Uterus (tissue), 4 donors: Measurements from ENCODE around the gene SHISAL1. TPM values are rescaled to one million over a fixed set of nuclear protein-coding genes. Genes with fewer than 3 reads are reported as not detected.
"Not testable (repeated sequence)": the region's sequence is repeated elsewhere in the genome, so short reads cannot be mapped to it uniquely, and the experiment has no call there.

Experiments
- DNase-seq, 2 donors: peaks; one replicate each; pipeline ENCODE4 v3.0.0-alpha.2; 2019 to 2020
- H3K27ac ChIP-seq, 2 donors: fragments of 200-600 bp; sonication (generic); 1 replicate in 1 of 2; 2 replicates in 1 of 2; pipeline ENCODE4 v1.5.1; 2016 to 2018
- H3K27me3 ChIP-seq, 2 donors: fragments of 200-600 bp; sonication (generic); one replicate each; pipeline ENCODE4 v1.5.1; 2018 to 2019; ENCODE audit warnings: control low read depth in 1 of 2
- H3K36me3 ChIP-seq, 2 donors: fragments of 200-600 bp; sonication (generic); one replicate each; pipeline ENCODE4 v1.5.1; 2019; ENCODE audit warnings: control low read depth in 1 of 2
- H3K4me1 ChIP-seq, 2 donors: fragments of 200-600 bp; sonication (generic); one replicate each; pipeline ENCODE4 v1.5.1; 2018 to 2019; ENCODE audit warnings: control low read depth in 1 of 2
- H3K4me3 ChIP-seq, 2 donors: fragments of 200-600 bp; sonication (generic); 1 replicate in 1 of 2; 2 replicates in 1 of 2; pipeline ENCODE4 v1.5.1; 2018 to 2019; ENCODE audit warnings: mild to moderate bottlenecking in 1 of 2
- H3K9me3 ChIP-seq, 2 donors: fragments of 200-600 bp; sonication (generic); one replicate each; pipeline ENCODE4 v1.5.1; 2019; ENCODE audit warnings: control low read depth in 1 of 2
- POLR2A ChIP-seq, 2 donors: fragments of 450-650 bp; IDR thresholded peaks; one replicate each; pipeline ENCODE4 v1.6.1; 2016; ENCODE audit warnings: antibody characterized with exemption in 2 of 2, mild to moderate bottlenecking in 1 of 2, moderate library complexity in 1 of 2
- intact Hi-C: fragments of 100-400 bp; cut with DNase I; formaldehyde crosslinking; loops from one replicate; pipeline ENCODE4 v1.15.1; 2023; ENCODE audit warnings: low total_unique reads
- total RNA-seq, 4 donors: library from RNA; depleted of rRNA in 3 of 4; stranded (reverse); fragments of >200 nt in 3 of 4; gene quantifications; one replicate each; pipeline versions ENCODE4 v1.1.0 to v1.2.4, GENCODE V29; 2014 to 2023
- TF ChIP-seq, protein P1 (sequence below), 4 experiments: fragments of 200-600 bp in 2 of 4; fragments of 450-650 bp in 2 of 4; sonication (generic) in 2 of 4; IDR thresholded peaks; one replicate each; pipeline ENCODE4 v1.5.1; 2016 to 2019; ENCODE audit warnings: antibody characterized with exemption in 4 of 4, mild to moderate bottlenecking in 2 of 4, moderate library complexity in 1 of 4
- donor health status: DM: yes; HTN: yes; CAD: no.

SHISAL1 gene
- total RNA-seq, 4 donors from 2014 or later: 4.7 to 44.2 (median 22.9) TPM

DNA sequence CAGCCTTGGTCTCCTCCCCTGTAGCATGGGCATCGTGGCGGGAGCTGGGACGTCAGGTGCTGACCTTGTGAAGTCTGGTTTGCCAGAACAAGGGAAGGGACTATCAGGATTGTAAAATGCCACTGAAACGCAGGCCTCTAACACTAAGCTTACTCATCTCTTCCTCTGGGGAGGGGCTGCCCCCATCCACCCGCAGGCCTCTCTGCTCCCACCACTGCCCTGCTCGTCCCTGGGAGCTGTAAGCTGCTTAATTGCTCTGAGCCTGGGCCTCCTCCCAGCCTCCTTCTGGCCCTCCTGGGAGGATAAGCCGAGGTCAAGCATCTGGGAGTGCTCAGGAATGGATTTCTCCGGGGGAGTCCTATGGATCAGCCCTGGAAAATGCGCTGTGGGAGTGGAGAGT is 8.4 kb downstream of the SHISAL1 start:
- peak overlapping the region; percentile 93 to 99 for H3K27ac ChIP-seq
- H3K36me3 ChIP-seq: no peaks in the 10 kb centered on the region
- no peaks in the 10 kb centered on the region for H3K27me3 ChIP-seq
- DNase-seq: peak; percentile 75 to 79
- no peaks in the 10 kb centered on the region for H3K9me3 ChIP-seq
- peaks cover 15 to 27% of the 10 kb centered on the region in 2 donors for H3K4me1 ChIP-seq
- intact Hi-C loops: no loop called here
- H3K4me3 ChIP-seq: no peak overlapping the region
- TF ChIP-seq, protein P1, sequence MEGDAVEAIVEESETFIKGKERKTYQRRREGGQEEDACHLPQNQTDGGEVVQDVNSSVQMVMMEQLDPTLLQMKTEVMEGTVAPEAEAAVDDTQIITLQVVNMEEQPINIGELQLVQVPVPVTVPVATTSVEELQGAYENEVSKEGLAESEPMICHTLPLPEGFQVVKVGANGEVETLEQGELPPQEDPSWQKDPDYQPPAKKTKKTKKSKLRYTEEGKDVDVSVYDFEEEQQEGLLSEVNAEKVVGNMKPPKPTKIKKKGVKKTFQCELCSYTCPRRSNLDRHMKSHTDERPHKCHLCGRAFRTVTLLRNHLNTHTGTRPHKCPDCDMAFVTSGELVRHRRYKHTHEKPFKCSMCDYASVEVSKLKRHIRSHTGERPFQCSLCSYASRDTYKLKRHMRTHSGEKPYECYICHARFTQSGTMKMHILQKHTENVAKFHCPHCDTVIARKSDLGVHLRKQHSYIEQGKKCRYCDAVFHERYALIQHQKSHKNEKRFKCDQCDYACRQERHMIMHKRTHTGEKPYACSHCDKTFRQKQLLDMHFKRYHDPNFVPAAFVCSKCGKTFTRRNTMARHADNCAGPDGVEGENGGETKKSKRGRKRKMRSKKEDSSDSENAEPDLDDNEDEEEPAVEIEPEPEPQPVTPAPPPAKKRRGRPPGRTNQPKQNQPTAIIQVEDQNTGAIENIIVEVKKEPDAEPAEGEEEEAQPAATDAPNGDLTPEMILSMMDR (IDR thresholded peaks at IDR 0.05): no peak
- no peak for TF ChIP-seq POLR2A (IDR thresholded peaks at IDR 0.05)

DNA sequence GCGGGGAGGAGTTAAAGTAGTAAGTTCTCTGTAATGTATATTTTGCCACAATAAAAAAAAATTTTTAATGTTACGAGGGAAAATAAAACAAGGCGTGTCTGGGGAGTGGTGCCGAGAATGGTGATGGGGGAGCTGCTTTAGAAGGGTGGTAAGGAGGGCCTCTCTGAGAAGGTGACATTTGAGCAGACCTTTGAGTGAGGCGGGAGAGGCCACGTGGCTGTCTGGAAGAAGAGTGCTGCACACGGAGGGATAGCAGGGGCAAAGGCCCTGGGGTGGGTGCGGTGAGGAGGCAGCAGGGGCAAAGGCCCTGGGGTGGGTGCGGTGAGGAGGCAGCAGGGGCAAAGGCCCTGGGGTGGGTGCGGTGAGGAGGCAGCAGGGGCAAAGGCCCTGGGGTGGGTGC is 10.4 kb downstream of the SHISAL1 start:
- H3K27ac ChIP-seq, H3K4me3 ChIP-seq, H3K36me3 ChIP-seq, H3K9me3 ChIP-seq, H3K27me3 ChIP-seq, intact Hi-C loops, DNase-seq: not testable (repeated sequence)
- peaks cover 11 to 26% of the 10 kb centered on the region in 2 donors for H3K4me1 ChIP-seq

DNA sequence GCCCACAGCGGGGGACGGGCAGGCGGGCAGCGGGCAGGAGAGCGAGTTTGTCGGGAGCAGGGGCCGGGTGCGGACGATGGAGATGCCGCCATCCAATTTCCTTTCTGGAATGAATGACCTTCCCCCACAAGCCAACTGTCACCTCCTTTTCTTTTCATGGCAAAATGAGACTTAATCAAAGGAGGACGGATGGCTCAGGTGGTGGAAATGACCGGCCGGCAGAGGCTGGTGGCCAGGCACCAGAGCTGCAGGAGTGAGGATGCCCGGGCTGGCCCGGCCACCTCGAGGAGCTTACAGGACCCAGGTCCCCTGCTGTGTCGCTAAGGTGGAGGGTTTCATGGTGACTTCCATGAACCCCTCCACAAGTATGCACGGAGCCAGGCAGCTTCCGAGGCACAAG is 11.7 kb downstream of the SHISAL1 start:
- H3K27ac ChIP-seq: peak overlapping the region; percentile 71 to 88
- no peak overlapping the region for H3K4me3 ChIP-seq
- H3K4me1 ChIP-seq: peaks cover 5 to 23% of the 10 kb centered on the region in 2 donors
- H3K27me3 ChIP-seq: no peaks in the 10 kb centered on the region
- no peaks in the 10 kb centered on the region for H3K9me3 ChIP-seq
- intact Hi-C loops: no loop called here
- no peaks in the 10 kb centered on the region for H3K36me3 ChIP-seq
- TF ChIP-seq POLR2A (IDR thresholded peaks at IDR 0.05): no peak
- TF ChIP-seq, protein P1 (IDR thresholded peaks at IDR 0.05): no peak
- no peak for DNase-seq

DNA sequence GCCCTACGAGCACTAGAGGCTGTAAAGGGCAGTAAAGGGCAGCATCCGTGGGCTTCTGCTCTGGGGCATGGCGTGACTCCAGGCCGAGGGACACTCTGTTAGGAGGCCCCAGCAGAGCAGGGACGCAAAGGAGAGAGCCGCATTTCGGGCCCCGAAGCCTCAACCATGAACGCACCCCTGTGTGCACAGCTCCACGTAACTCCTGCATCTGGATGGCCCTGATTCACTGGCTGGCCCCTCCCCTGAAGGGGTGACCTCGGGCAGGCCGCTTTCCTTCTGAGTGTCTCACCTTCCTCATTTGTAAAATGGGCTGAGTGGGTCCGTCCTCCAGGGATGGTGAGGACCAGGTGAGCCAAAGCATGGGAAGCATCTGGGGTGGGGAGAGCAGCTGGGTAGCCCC is 13.6 kb downstream of the SHISAL1 start:
- intact Hi-C loops: no loop called here
- H3K9me3 ChIP-seq: no peaks in the 10 kb centered on the region
- no peak for DNase-seq

DNA sequence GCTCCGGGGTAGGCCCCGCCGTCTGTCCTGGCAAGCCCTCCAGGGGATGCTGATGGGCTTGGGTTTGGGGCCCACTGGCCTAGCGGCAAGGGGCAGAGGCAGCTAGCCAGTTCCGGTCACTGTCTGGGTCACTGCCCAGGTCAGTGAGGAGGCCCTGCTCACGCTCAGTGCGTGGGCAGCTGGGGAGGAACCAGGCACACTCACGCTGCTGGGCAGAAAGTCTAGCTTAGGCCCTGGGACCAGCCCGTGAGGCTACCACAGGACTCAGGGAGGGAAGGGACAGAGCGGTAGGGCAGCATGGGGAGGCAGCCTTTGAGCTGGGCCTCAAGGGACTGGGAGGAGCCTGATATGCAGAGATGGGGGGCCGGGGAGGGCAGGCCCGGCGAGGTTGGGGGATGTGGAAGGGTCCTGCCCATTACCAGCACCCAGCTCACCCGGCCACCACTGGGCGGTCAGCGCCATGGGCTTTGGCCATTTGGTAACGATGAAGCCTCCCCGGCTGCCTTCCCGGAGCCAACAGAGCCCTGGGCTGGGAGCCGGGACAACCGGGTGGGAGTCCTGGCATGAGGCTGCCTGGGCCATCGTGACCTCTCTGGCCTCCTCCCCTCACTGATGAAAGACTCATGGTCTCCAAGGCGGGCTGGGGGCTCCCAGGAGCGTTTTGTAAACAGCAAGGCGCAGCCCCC is 14.2 kb downstream of the SHISAL1 start:
- H3K9me3 ChIP-seq: no peaks in the 10 kb centered on the region
- DNase-seq: peak; percentile 63 to 67
- no peak for TF ChIP-seq POLR2A (IDR thresholded peaks at IDR 0.05)
- TF ChIP-seq, protein P1 (IDR thresholded peaks at IDR 0.05): no peak
- intact Hi-C loops: no loop called here
- peaks cover 5 to 7% of the 10 kb centered on the region in 2 donors for H3K4me1 ChIP-seq
- H3K4me3 ChIP-seq: no peak overlapping the region
- H3K36me3 ChIP-seq: no peaks in the 10 kb centered on the region
- H3K27ac ChIP-seq: peak overlapping the region; percentile 71 to 88
- H3K27me3 ChIP-seq: no peaks in the 10 kb centered on the region

More for the DNA sequence above, 13.6 kb downstream of the SHISAL1 start:
- Histone ChIP-seq H3K36me3 (no peaks in the 10 kb centered on the region), H3K27ac (peak overlapping the region; percentile 71 to 88), H3K4me3 (no peak overlapping the region), H3K4me1 (peaks cover 5 to 13% of the 10 kb centered on the region in 2 donors), H3K27me3 (no peaks in the 10 kb centered on the region)
- no peak for TF ChIP-seq POLR2A (IDR thresholded peaks at IDR 0.05)
- TF ChIP-seq, protein P1 (IDR thresholded peaks at IDR 0.05): no peak
